ENCODE data around the gene CRYL1. TPM values are rescaled to one million over a fixed set of nuclear protein-coding genes. Genes with fewer than 3 reads are reported as not detected.

Gene CRYL1
- total RNA-seq, 3 donors from 2014 or later = 27.5 to 68.3 (median 29.0) TPM

GRCh38 chr13:20402881-20403280 lies 122.8 kb downstream of the CRYL1 start:
- no peaks in the 10 kb centered on the region for H3K4me1 ChIP-seq
- no peaks in the 10 kb centered on the region for H3K9me3 ChIP-seq
- no peaks in the 10 kb centered on the region for H3K36me3 ChIP-seq
- TF ChIP-seq POLR2A (IDR thresholded peaks at IDR 0.05) (no peak), POLR2AphosphoS5 (IDR thresholded peaks at IDR 0.05) (no peak)
- TF ChIP-seq, protein P1, sequence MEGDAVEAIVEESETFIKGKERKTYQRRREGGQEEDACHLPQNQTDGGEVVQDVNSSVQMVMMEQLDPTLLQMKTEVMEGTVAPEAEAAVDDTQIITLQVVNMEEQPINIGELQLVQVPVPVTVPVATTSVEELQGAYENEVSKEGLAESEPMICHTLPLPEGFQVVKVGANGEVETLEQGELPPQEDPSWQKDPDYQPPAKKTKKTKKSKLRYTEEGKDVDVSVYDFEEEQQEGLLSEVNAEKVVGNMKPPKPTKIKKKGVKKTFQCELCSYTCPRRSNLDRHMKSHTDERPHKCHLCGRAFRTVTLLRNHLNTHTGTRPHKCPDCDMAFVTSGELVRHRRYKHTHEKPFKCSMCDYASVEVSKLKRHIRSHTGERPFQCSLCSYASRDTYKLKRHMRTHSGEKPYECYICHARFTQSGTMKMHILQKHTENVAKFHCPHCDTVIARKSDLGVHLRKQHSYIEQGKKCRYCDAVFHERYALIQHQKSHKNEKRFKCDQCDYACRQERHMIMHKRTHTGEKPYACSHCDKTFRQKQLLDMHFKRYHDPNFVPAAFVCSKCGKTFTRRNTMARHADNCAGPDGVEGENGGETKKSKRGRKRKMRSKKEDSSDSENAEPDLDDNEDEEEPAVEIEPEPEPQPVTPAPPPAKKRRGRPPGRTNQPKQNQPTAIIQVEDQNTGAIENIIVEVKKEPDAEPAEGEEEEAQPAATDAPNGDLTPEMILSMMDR (IDR thresholded peaks at IDR 0.05) = no peak
- H3K27ac ChIP-seq = no peak overlapping the region
- H3K4me3 ChIP-seq = no peak overlapping the region
- no peaks in the 10 kb centered on the region for H3K27me3 ChIP-seq
- DNase-seq (ENCODE audit: low spot score in 2 of 2) = no peak
- intact Hi-C loops (cut with DNase I; ENCODE audit: low total_unique reads) = no loop called here

DNA sequence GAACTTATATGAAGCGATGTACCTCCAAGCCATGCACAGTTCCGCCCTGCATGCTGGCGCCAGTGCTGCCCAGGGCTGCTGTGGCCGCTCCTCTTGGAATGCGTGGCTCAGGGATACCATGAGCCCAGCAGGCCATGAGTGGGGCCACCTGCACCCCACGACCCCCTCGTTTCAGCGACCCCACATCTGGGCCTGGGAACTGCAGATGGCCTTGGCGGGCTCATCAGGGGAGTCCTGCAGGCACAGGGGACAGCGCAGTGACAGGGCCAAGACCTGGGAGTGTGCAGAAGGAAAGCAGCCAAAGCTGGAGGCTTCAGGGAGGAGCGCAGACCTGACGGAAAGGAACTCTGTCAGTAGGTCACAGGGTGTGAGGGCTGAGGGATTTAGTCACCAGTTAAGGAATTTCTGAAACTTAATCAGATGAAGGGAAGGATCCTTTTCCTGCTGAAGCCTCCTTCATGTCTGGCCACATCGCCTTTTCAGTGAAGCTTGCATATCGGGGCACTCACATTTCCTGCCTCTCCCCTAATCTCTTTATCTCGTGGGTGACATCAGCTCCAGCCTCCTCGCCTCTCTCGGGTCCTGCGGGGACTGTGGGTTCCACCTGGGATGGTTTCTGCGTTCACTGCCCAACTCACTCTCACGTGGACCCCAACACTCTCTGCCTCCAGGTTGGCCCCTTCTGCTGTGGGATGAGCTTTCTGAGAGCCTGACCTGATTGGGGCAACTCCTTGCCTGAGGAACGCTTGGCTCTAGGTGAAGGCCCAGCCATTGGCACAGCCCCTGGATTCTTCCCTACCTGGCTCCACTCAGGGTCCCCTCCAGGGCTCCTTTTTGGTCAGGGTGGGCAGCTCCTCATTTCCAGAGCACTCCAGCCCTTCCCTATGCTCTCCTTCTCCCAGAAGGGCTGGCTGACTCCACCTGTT lies 123.5 kb downstream of the CRYL1 start:
- intact Hi-C loops (cut with DNase I; ENCODE audit: low total_unique reads) = no loop called here
- Histone ChIP-seq H3K27me3 (no peaks in the 10 kb centered on the region), H3K9me3 (no peaks in the 10 kb centered on the region), H3K4me3 (no peak overlapping the region), H3K36me3 (no peaks in the 10 kb centered on the region), H3K27ac (no peak overlapping the region), H3K4me1 (no peaks in the 10 kb centered on the region)
- DNase-seq (ENCODE audit: low spot score in 2 of 2) = no peak
- TF ChIP-seq POLR2A (IDR thresholded peaks at IDR 0.05) (no peak), POLR2AphosphoS5 (IDR thresholded peaks at IDR 0.05) (no peak)
- TF ChIP-seq, protein P1 (IDR thresholded peaks at IDR 0.05) = no peak

DNA sequence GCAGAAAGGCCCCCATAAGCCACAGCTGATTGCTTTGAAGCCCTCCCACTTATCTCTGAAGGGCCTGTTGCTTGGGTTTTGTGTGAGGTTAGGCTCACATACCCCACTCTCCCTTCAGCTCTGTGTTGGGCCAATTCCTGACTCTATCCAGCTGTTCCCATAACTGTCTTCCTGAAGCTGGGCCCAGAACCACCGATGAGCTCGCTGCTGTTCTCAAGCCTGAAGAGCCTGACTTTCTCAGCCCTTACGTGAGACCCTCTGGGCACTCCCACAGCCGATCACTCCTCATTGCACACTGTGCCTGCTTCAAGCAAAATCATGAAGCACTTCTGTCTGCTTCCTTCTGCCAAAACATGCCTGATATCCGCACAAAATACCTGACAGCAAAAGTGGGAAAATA lies 124.1 kb downstream of the CRYL1 start:
- intact Hi-C loops (cut with DNase I; ENCODE audit: low total_unique reads) = no loop called here
- no peak for DNase-seq (ENCODE audit: low spot score in 2 of 2)

DNA sequence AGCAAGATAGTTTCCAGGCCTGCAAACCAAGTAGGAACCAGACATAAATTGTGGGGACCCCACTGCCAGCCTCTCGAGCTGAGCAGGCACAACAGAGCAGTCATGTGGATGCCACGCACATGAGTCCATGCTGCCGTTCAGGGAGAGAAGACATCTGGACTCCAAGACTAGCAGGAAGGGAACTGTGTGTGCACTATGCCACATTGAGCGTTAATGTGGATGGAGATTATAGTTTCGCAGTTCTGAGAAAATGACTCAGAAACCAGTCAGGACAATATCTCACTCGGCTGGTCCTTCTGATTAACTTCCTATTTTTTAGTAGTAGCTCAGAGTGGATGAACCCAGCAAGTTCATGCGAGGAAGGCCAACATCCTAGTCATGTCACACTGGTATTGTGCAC lies 124.9 kb downstream of the CRYL1 start:
- no peaks in the 10 kb centered on the region for H3K36me3 ChIP-seq
- H3K27me3 ChIP-seq = no peaks in the 10 kb centered on the region
- TF ChIP-seq POLR2A (IDR thresholded peaks at IDR 0.05) (no peak), POLR2AphosphoS5 (IDR thresholded peaks at IDR 0.05) (no peak)
- TF ChIP-seq, protein P1 (IDR thresholded peaks at IDR 0.05) = no peak
- intact Hi-C loops (cut with DNase I; ENCODE audit: low total_unique reads) = no loop called here
- no peak for DNase-seq (ENCODE audit: low spot score in 2 of 2)
- H3K4me1 ChIP-seq = no peaks in the 10 kb centered on the region
- H3K4me3 ChIP-seq = no peak overlapping the region
- no peaks in the 10 kb centered on the region for H3K9me3 ChIP-seq
- H3K27ac ChIP-seq = no peak overlapping the region

More for the DNA sequence above, 124.1 kb downstream of the CRYL1 start:
- Histone ChIP-seq H3K4me1 (no peaks in the 10 kb centered on the region), H3K4me3 (no peak overlapping the region), H3K36me3 (no peaks in the 10 kb centered on the region), H3K27ac (no peak overlapping the region), H3K27me3 (no peaks in the 10 kb centered on the region), H3K9me3 (no peaks in the 10 kb centered on the region)
- TF ChIP-seq POLR2A (IDR thresholded peaks at IDR 0.05) (no peak), POLR2AphosphoS5 (IDR thresholded peaks at IDR 0.05) (no peak)
- TF ChIP-seq, protein P1 (IDR thresholded peaks at IDR 0.05) = no peak

GRCh38 chr13:20399961-20400360 lies 125.7 kb downstream of the CRYL1 start:
- H3K4me3 ChIP-seq = no peak overlapping the region
- intact Hi-C loops (cut with DNase I; ENCODE audit: low total_unique reads) = no loop called here
- no peaks in the 10 kb centered on the region for H3K9me3 ChIP-seq
- H3K27me3 ChIP-seq = no peaks in the 10 kb centered on the region
- DNase-seq (ENCODE audit: low spot score in 2 of 2) = no peak
- TF ChIP-seq, protein P1 (IDR thresholded peaks at IDR 0.05) = no peak
- no peak for TF ChIP-seq POLR2AphosphoS5 (IDR thresholded peaks at IDR 0.05)
- TF ChIP-seq POLR2A (IDR thresholded peaks at IDR 0.05) = no peak
- no peaks in the 10 kb centered on the region for H3K4me1 ChIP-seq
- no peak overlapping the region for H3K27ac ChIP-seq
- H3K36me3 ChIP-seq = no peaks in the 10 kb centered on the region

All from breast epithelium (tissue), 4 donors.